GM19372 (cell line): Measurements from ENCODE around the gene OR1I1.
"Not testable (repeated sequence)": the region's sequence is repeated elsewhere in the genome, so short reads cannot be mapped to it uniquely, and the experiment has no call there.

Experiments used
- ATAC-seq: cut with Tn5 transposase; IDR thresholded peaks from one replicate; pipeline ENCODE4 v1.9.1; 2021; ENCODE audit warnings: mild to moderate bottlenecking, low read depth, moderate library complexity; ENCODE audit not compliant: unreplicated experiment

The OR1I1 gene

GRCh38 chr19:15096223-15096622, 14.2 kb downstream of the OR1I1 start:
- ATAC-seq: no peak

- not testable (repeated sequence) for ATAC-seq
Measured at GRCh38 chr19:15097980-15098379, 16.0 kb downstream of the OR1I1 start.

- ATAC-seq: no peak
Measured at GRCh38 chr19:15098460-15098859, 16.4 kb downstream of the OR1I1 start.

- ATAC-seq: no peak
Measured at GRCh38 chr19:15099017-15099582, 17.1 kb downstream of the OR1I1 start.

- ATAC-seq: no peak
Measured at GRCh38 chr19:15101479-15102082, 19.6 kb downstream of the OR1I1 start.

GRCh38 chr19:15104003-15104402, 22.0 kb downstream of the OR1I1 start:
- ATAC-seq: no peak

- ATAC-seq: no peak
Measured at GRCh38 chr19:15104411-15104810, 22.4 kb downstream of the OR1I1 start.

GRCh38 chr19:15105044-15105443, 23.0 kb downstream of the OR1I1 start:
- no peak for ATAC-seq

GRCh38 chr19:15107061-15108010, 25.3 kb downstream of the OR1I1 start, which contains the start of gene SYDE1:
TSS of gene SYDE1 (plus strand) at chr19:15107401. CDS start at chr19:15107434, 33 bp downstream.
- no peak for ATAC-seq

- ATAC-seq: no peak
Measured at GRCh38 chr19:15108145-15108844, 26.3 kb downstream of the OR1I1 start.

GRCh38 chr19:15108845-15109767, 27.1 kb downstream of the OR1I1 start:
- ATAC-seq: no peak

- ATAC-seq: no peak
Measured at GRCh38 chr19:15109768-15110417, 27.9 kb downstream of the OR1I1 start.

- no peak for ATAC-seq
Measured at GRCh38 chr19:15110418-15110815, 28.4 kb downstream of the OR1I1 start.

- no peak for ATAC-seq
Measured at GRCh38 chr19:15111758-15112157, 29.7 kb downstream of the OR1I1 start.

- no peak for ATAC-seq
Measured at GRCh38 chr19:15112385-15112784, 30.4 kb downstream of the OR1I1 start.

GRCh38 chr19:15113245-15114152, 31.5 kb downstream of the OR1I1 start:
- ATAC-seq: no peak

- ATAC-seq: no peak
Measured at GRCh38 chr19:15114153-15114540, 32.1 kb downstream of the OR1I1 start.

GRCh38 chr19:15115080-15115479, 33.1 kb downstream of the OR1I1 start:
- no peak for ATAC-seq
